B cell (primary cell): ENCODE data around the gene CBX4. TPM values are rescaled to one million over a fixed set of nuclear protein-coding genes. Genes with fewer than 3 reads are reported as not detected.
A peak's percentile ranks its signal among the peaks of the same experiment; 100 is the strongest.

Experiments
- ATAC-seq: fragments of 200-7000 bp; cut with Tn5 transposase; one replicate; pipeline ENCODE4 v1.10.0; 2021; ENCODE audit warnings: low read depth, mild to moderate bottlenecking, moderate number of reproducible peaks, moderate library complexity
- CTCF ChIA-PET: fragments of 350-600 bp; sonication (Branson Sonifier 250); formaldehyde crosslinking; loops from one replicate; lab custom pipeline; 2021; ENCODE audit warnings: antibody characterized with exemption, inconsistent platforms; lab: Charles Lee
- POLR2A ChIA-PET: fragments of 350-600 bp; sonication (Branson Sonifier 250); formaldehyde crosslinking; loops from one replicate; lab custom pipeline; 2021; ENCODE audit warnings: antibody characterized with exemption; lab: Charles Lee
- DNase-seq: peaks from one replicate; pipeline ENCODE4 v3.0.0; 2013
- H2AFZ ChIP-seq: 2 replicates; pipeline ENCODE4 v1.6.1; 2012; ENCODE audit warnings: mild to moderate bottlenecking, low read depth, low read length; ENCODE audit not compliant: insufficient read depth, poor library complexity, severe bottlenecking
- H3K27ac ChIP-seq, 2 donors: 1 replicate in 1 of 2; 2 replicates in 1 of 2; pipeline ENCODE4 v1.5.1; 2012 to 2013; ENCODE audit warnings: low read length in 2 of 2, mild to moderate bottlenecking in 2 of 2, moderate library complexity in 1 of 2
- H3K27me3 ChIP-seq, 4 experiments: fragments of 200-600 bp in 1 of 4; sonication (generic) in 1 of 4; replicated peaks in 1 of 4; 1 replicate in 2 of 4; 2 replicates in 2 of 4; pipeline versions ENCODE4 v1.6.1 to v1.7.0; 2013 to 2016; ENCODE audit warnings: low read length in 3 of 4, mild to moderate bottlenecking in 2 of 4, mixed read lengths in 1 of 4, moderate library complexity in 1 of 4; ENCODE audit not compliant: insufficient read depth in 4 of 4, control insufficient read depth in 3 of 4; ENCODE audit errors: control extremely low read depth in 1 of 4
- H3K36me3 ChIP-seq, 2 experiments: replicated peaks in 1 of 2; 1 replicate in 1 of 2; 2 replicates in 1 of 2; pipeline versions ENCODE4 v1.6.1 to v1.7.1; 2013; ENCODE audit warnings: low read length in 1 of 2; ENCODE audit not compliant: insufficient read depth in 2 of 2, control insufficient read depth in 1 of 2; ENCODE audit errors: control extremely low read depth in 1 of 2, extremely low read depth in 1 of 2
- H3K4me1 ChIP-seq, 2 donors: fragments of 200-600 bp in 1 of 2; sonication (generic) in 1 of 2; 1 replicate in 1 of 2; 2 replicates in 1 of 2; pipeline versions ENCODE4 v1.5.1 to v1.6.1; 2013 to 2017; ENCODE audit warnings: low read length in 2 of 2; ENCODE audit not compliant: control insufficient read depth in 2 of 2, insufficient read depth in 2 of 2
- H3K4me2 ChIP-seq: replicated peaks from 2 replicates; pipeline ENCODE3; 2012; ENCODE audit warnings: mild to moderate bottlenecking, low read depth, low read length; ENCODE audit not compliant: poor library complexity, severe bottlenecking
- H3K4me3 ChIP-seq, 5 experiments: fragments of 200-600 bp in 1 of 5; sonication (generic) in 1 of 5; 1 replicate in 3 of 5; 2 replicates in 2 of 5; pipeline versions ENCODE4 v1.5.1 to v1.7.0; 2011 to 2016; ENCODE audit warnings: low read length in 4 of 5, mild to moderate bottlenecking in 4 of 5, low read depth in 2 of 5, control low read depth in 1 of 5, moderate library complexity in 1 of 5; ENCODE audit not compliant: insufficient read depth in 1 of 5; ENCODE audit errors: control extremely low read depth in 1 of 5, extremely low read depth in 1 of 5
- H3K79me2 ChIP-seq: fragments of 200-600 bp; sonication (generic); one replicate; pipeline ENCODE4 v1.6.0; 2016; ENCODE audit warnings: low read length; ENCODE audit not compliant: control insufficient read depth, insufficient read depth
- H3K9ac ChIP-seq: fragments of 200-600 bp; sonication (generic); 2 replicates; pipeline ENCODE4 v1.6.1; 2017; ENCODE audit warnings: mild to moderate bottlenecking, low read length, moderate library complexity
- H3K9me3 ChIP-seq, 3 donors: one replicate each; pipeline versions ENCODE4 v1.6.1 to v1.7.1; 2013; ENCODE audit warnings: low read length in 2 of 3; ENCODE audit not compliant: control insufficient read depth in 2 of 3, insufficient read depth in 1 of 3; ENCODE audit errors: control extremely low read depth in 1 of 3
- H4K20me1 ChIP-seq: 2 replicates; pipeline ENCODE4 v1.6.0; 2012; ENCODE audit warnings: mild to moderate bottlenecking, low read length; ENCODE audit not compliant: insufficient read depth, control insufficient read depth, poor library complexity, severe bottlenecking
- H3K27ac Mint-ChIP-seq: one replicate; pipeline ENCODE4 v1.8.0; 2021; ENCODE audit warnings: mixed read lengths
- H3K27me3 Mint-ChIP-seq: one replicate; pipeline ENCODE4 v1.8.0; 2021; ENCODE audit warnings: mixed read lengths
- H3K4me1 Mint-ChIP-seq: one replicate; pipeline ENCODE4 v1.8.0; 2021; ENCODE audit warnings: mixed read lengths
- H3K4me3 Mint-ChIP-seq: one replicate; pipeline ENCODE4 v1.8.0; 2021; ENCODE audit warnings: mixed read lengths
- H3K9me3 Mint-ChIP-seq: one replicate; pipeline ENCODE4 v1.8.0; 2022; ENCODE audit warnings: mixed read lengths; ENCODE audit not compliant: insufficient read depth
- CTCF ChIP-seq: fragments of 200-600 bp; IDR thresholded peaks from one replicate; pipeline ENCODE4 v1.8.0; 2022; ENCODE audit warnings: antibody characterized with exemption, mild to moderate bottlenecking
- EZH2 ChIP-seq: IDR thresholded peaks from 2 replicates; pipeline ENCODE4 v1.6.1; 2012; ENCODE audit warnings: borderline replicate concordance, low read depth, mild to moderate bottlenecking, moderate library complexity, low read length; ENCODE audit not compliant: insufficient read depth, poor library complexity, severe bottlenecking
- WGBS: methylation state at CpG from one replicate; pipeline ENCODE4 v1.1.5; 2013; ENCODE audit warnings: missing lambda C conversion rate; ENCODE audit not compliant: insufficient coverage; 5-methylcytosine and 5-hydroxymethylcytosine counted together
- intact Hi-C: fragments of 100-400 bp; cut with micrococcal nuclease; formaldehyde crosslinking; loops from one replicate; pipeline ENCODE4 v1.10.0; 2022
- polyA plus RNA-seq: library from polyadenylated mRNA; depleted of rRNA; stranded (reverse); fragments of >200 nt; gene quantifications from 2 replicates; pipeline ENCODE4 v1.2.3, GENCODE V29; 2012
- total RNA-seq, 2 donors: library from RNA; stranded (reverse); fragments of 120-200 nt in 1 of 2; gene quantifications; 1 replicate in 1 of 2; 2 replicates in 1 of 2; pipeline versions ENCODE4 v1.2.3 to v1.2.4, GENCODE V29; 2013 to 2022

Gene CBX4
- total and polyA plus RNA-seq, 2 donors (not counting 1 experiment from before 2014, with no cell fraction given): 81.9 to 115 TPM

- Mint-ChIP-seq H3K27ac (peak overlapping the region; percentile 98), H3K27me3 (peaks cover 15% of the 10 kb centered on the region), H3K4me1 (peaks cover 55% of the 10 kb centered on the region), H3K4me3 (peak overlapping the region; percentile 98), H3K9me3 (no peaks in the 10 kb centered on the region)
- ChIA-PET POLR2A (interaction anchor here (0.6 to 6.9 kb wide), 13 partner anchors 20 to 1670 kb away, joined by 3 to 45 read pairs (median 5); partner anchors contain the start of gene CBX8), CTCF (interaction anchor here (0.8 to 2.9 kb wide), 8 partner anchors 9 to 132 kb away, joined by 3 to 21 read pairs (median 4); partner anchors contain the start of gene CBX8)
- Histone ChIP-seq H3K4me2 (peak overlapping the region; percentile 94), H3K79me2 (peaks cover 44% of the 10 kb centered on the region), H3K4me1 (peaks cover 62 to 75% of the 10 kb centered on the region in 2 donors), H3K27me3 (peaks cover 0 to 40% (median 28%) of the 10 kb centered on the region in 4 experiments), H4K20me1 (peaks cover 88% of the 10 kb centered on the region), H3K36me3 (peaks cover 0 to 25% of the 10 kb centered on the region in 2 experiments), H3K4me3 (peak overlapping the region; percentile 63 to 99 (median 94)), H3K9me3 (peaks cover 0 to 41% (median 0%) of the 10 kb centered on the region in 3 donors), H3K27ac (peak overlapping the region; percentile 66 to 67), H2AFZ (peak overlapping the region; percentile 51), H3K9ac (peak overlapping the region; percentile 85)
- ATAC-seq (peak; percentile 14), DNase-seq (peak; percentile 82)
- TF ChIP-seq CTCF: no peak
- TF ChIP-seq EZH2: no peak
- intact Hi-C loops: loop anchor here (1.0 to 10.0 kb wide), 6 partner anchors 34 to 1704 kb away; partner anchors contain the start of genes CBX8, ENPP7 and TMC8
- WGBS: under 1% methylated on average over 44 of the region's 67 CpGs
These were observed 542 bp downstream of the CBX4 start for GRCh38 chr17:79838522-79839274.
